CD4-positive, alpha-beta T cell treated with Interleukin-21 for 1 hour (primary cell): ENCODE data around the gene SCN1B.

Experiments used
- DNase-seq: peaks from one replicate; pipeline ENCODE4 v3.0.0-alpha.2; 2020

SCN1B gene

DNA sequence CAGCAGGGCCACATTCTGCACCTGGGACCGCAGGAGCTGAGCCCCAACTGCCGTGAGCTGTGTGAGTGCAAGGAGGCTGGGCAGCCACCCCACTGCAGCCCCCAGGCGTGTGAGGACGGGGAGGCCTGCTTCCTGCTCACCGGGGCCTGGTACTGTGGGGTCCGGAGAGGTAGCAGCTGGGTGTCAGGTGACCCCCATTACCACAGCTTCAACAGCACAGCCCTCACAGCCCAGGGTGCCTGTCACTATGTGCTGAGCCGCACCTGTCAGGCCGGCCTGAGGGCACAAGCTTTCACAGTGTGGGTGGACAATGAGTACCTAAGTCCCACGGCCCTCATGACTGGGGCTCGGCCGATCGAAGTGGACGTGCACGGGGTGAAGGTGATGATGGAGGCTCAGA is 49.6 kb downstream of the SCN1B start:
- DNase-seq = no peak

DNA sequence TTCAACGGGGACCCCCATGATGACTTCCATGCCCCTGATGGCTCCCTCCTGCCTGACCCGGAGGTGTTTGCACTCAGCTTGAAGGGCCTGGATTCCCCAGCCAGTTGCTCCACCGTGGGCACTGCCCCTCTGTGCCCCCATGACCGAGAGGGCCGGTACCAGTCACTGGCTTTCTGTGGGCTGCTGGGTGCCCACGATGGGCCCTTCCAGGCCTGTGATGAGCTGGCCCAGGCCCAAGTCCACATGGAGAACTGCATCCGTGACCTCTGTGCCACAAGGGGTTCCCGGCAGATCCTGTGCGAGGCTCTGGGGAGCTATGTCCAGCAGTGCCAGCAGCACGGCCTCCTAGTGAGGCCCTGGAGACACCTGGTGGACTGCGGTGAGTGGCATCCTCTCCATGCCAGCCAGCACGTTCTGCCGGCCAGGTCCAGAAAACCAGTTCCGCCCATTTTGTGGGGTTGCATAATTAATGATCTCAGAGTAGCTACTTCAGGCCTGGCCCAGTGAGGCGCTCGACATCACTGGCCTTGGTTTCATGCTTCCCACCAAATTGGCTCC is 50.4 kb downstream of the SCN1B start:
- DNase-seq = no peak

DNA sequence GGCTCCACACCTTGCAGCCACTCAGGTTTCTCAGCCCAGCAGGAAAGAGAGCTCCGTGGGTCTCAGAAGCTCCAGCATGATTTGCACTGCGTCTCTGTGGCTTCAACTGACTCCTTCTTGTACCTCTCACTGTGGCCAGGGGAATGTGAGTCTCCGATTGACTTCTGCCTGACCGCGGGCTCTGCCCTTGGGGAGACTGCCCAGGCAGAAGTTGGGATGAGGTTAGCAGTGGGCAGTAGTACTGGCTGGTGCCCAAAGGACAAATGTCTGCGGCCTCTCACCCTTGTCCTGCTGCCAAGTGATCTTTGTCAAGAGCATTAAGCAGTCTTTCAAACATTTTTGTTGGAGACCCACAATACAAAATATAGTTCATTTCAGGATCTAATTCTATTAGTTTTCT is 50.9 kb downstream of the SCN1B start:
- DNase-seq = no peak

DNA sequence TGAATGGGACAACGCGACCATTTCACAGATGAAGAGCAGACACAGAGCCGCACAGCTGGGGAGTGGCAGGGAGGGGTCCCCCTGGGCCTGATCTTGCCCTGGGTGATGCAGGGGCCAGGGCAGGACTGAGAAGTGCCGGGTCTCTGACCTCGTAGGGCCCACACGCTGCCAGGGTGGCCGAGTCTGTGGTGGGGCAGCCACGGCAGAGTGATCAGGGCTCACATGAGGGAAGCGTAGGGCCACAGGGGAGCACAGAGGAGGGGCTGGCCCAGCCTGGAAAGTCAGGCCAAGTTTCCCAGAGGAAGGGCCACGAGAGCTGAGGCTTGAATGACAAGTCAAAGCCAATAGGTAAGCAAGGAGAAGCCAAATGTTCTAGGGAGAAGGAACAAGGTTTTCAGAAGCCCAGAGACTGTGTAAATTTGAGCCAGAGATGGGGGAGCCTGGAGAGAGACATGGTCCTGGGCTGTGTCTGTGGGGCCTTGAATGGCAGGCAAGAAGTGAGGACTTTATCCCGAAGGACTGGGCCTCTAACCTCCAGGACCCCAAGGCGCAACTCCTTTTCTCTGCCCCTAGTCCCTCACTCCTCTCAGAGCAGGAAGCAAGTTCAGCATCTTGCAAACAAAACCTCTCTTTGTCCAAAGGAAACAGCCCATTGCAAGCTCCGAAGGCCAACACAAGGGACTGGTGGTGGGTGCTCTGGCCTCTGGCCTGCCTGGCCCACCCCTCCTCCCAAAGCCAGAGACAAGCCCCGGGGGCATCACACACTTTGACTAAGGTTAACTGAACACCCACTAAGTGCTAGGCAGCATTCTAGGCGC is 53.6 kb downstream of the SCN1B start:
- DNase-seq = no peak

DNA sequence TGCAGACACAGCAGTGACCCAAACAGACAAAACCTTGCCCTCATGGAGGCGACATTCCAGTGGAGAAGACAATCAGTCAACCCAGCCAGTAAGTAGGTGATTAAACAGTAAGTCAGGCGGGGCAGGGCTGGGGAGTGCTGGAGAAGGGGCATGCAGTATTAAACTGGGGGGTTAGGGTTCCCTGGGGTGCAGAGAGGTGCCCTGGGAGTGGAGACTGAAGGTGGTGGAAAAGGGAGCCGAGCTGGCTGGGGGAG is 54.2 kb downstream of the SCN1B start:
- DNase-seq = no peak

DNA sequence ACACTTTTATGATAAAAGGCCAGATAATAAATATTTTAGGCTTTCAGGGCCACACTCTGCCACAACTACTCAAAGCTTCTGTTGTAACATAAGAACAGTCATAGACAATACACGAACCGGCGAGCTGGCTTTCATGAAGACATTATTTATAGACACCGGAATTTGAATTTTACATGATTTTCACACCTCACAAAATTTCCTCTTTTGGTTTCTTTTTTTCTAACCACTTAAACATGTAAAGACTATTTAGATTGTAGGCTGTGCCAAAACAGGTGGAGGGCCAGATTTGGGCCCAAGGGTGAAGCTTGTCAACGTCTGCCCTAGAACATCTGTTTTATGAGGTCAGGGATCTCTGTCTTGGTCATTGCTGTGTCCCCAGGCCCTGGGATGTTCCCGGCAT is 55.7 kb downstream of the SCN1B start:
- peak; percentile 3 for DNase-seq

DNA sequence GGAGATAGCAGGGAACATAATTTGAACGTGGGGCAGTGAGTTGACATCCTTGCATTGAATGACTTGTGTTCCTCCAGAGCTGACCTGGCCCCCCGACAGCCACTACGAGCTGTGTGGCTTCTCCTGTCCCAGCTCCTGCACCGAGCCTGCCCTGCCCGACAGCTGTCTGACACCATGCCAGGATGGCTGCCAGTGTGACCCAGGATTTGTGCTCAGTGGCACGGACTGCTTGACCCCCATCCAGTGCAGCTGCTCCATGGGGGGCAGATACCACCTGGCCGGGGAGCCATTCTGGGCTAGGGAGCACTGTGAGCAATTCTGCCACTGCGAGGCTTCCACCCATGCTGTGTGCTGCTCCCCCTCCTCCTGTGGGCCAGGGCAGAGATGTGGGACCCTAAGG is 56.2 kb downstream of the SCN1B start:
- DNase-seq = no peak

DNA sequence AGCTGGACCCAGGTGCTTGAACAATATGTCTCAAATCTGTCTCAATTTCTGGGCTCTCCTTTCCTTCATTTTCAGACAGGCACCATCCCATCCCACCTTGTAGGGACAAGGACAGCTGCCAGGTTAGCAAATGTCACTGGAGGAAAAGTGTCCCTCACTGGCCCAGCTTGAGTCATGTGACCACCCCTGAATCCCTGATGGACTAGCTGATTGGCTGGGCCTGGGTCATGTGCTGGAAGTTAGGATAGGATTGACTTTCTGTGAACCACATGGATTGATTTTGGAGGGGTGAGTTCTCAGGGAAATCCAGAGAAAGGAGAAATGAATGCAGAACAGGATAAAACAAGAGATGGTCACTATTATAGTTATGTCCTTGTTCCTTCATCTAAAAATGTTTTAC is 57.1 kb downstream of the SCN1B start:
- DNase-seq = no peak

DNA sequence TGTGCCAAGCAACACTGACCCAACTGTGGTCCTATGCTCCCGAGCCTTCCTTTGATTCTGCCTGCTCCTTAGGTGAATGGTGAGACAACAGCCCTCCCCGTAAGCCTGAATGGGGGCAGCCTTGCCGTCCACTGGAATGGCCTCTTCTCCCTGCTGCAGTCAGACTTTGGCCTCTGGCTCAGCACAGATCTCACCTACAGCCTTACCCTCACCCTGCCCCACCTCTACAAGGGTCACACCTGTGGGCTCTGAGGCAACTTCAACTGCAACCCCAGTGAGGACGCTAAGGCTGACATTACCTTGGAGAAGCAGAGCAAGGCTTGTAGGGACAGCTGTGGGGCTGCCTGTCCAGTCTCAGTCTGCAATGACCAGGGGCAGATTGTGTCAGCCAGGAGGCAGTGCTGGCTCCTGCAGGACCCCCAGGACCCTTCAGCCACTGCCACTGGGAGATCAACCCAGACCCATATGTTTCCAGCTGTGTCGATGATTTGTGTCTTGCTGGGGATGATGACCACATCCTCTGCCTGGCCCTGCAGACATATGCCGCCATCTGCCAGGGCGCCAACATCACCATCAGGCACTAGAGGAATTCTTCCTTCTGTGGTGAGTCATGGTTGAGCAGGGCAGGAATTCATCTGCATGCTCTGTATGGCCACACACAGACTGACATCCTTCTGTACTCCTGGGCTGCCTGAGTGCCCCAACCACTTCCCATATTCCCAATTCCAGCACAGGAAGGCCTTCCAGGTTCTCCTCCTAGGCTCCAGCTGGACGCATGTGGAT is 58.1 kb downstream of the SCN1B start:
- DNase-seq = no peak

DNA sequence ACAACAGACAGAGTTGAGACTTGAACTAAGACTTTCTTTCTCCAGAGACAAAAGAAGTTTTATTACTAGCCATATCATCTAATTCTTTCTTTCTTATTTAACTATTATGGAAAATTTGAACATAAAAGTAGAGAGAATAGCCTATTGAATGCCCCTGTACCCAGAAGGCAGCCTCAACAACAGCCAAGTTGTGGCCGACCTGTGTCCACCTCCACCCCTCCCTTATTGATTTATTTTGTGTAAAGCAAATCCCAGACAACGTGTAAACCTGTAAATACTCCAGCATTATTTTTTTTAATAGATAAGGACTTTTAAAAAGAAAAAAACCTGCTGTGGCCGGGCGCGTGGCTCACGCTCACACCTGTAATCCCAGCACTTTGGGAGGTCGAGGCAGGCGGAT is 59.3 kb downstream of the SCN1B start:
- DNase-seq = no peak
